GM12875 (cell line): Measurements from ENCODE around the gene MYBL2.
"Not testable (repeated sequence)": the region's sequence is repeated elsewhere in the genome, so short reads cannot be mapped to it uniquely, and the experiment has no call there.

Source experiments
- H3K4me3 ChIP-seq: one replicate; pipeline ENCODE4 v1.5.1; 2011; ENCODE audit warnings: low read depth, low read length, control low read depth
- CTCF ChIP-seq: IDR thresholded peaks from 2 replicates; pipeline ENCODE4 v1.5.1; 2011; ENCODE audit warnings: low read depth, mild to moderate bottlenecking, control low read depth, inconsistent platforms, low read length, moderate library complexity, borderline replicate concordance; ENCODE audit not compliant: insufficient read depth

MYBL2 gene

DNA sequence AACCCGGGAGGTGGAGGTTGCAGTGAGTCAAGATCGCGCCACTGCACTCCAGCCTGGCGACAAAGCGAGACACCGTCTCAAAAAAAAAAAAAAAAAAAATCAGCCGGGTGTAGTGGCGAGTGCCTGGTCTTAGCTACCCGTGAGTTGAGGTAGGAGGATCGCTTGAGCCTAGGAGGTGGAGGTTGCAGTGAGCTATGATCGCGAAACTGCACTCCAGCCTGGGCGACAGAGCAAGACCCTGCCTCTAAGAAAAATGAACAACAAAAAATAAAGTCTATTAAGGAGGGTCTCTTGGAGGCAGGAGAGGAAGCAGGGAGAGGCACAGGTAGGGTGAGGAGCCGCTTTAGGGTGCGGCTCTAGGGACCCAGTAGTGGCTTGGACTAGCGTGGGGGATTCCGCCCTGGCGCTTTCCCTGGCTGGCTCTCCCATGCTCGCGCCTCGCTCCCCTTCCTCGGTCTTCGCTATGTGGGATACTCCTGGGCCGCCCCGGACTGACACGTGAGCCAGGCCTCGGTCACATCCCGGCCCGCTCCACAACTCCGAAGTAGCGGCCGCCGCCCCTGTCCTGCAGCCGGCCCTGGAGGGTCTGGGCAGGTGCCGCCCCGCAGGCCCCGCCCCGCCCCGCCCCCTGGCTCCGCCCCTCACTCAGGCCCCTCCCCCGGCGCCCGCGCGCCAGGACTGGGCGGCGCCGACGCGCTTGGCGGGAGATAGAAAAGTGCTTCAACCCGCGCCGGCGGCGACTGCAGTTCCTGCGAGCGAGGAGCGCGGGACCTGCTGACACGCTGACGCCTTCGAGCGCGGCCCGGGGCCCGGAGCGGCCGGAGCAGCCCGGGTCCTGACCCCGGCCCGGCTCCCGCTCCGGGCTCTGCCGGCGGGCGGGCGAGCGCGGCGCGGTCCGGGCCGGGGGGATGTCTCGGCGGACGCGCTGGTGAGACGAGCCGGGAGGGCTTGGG, at the start of gene MYBL2:
TSS of gene MYBL2 (plus strand) at position 739 of the 953 bp plus-strand sequence. CDS start at position 909, 170 bp downstream.
- TF ChIP-seq CTCF: no peak
- peak within 1 kb of the TSS; percentile 77 for H3K4me3 ChIP-seq

GRCh38 chr20:43631598-43631997, 35.3 kb upstream of the MYBL2 start:
- no peak for TF ChIP-seq CTCF
- no peak overlapping the region for H3K4me3 ChIP-seq

DNA sequence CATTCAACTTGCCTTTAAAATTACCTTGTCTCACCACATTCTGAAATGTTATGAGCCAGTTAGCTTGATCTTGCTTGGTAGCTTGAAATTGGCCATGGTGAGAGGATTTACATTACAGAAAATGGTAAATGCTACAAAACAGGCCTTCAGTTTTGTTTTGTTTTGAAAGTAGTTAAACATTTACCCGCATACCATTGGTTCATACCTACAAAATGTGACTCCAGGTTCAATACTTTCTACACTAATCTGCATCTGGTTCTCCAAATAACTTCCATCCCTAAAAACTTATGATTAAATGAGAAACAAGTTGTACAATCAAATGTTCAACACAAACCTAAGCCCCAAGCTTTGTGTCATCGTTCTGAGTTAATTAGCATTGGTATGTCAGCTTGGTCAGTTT, 30.5 kb upstream of the MYBL2 start:
- no peak overlapping the region for H3K4me3 ChIP-seq
- no peak for TF ChIP-seq CTCF

DNA sequence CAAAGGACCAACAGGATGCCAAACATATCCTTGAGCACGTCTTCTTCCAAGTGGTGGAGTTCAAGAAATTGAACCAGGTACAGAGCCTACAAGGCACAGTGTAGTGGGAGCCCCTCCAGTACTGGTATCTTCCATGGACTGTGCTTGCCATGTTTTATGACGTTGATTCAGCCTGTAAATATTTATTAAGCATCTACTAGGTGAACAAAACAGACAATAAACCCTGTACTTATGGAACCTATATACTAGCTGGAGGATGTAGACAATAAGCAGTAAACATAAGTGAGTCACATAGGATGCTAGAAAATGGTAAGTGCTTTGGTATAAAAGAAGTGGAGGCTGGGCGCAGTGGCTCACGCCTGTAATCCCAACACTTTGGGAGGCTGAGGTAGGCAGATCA, 24.4 kb upstream of the MYBL2 start:
- TF ChIP-seq CTCF: no peak

GRCh38 chr20:43650997-43651525, 15.9 kb upstream of the MYBL2 start:
- no peak for TF ChIP-seq CTCF

More for the DNA sequence above, 24.4 kb upstream of the MYBL2 start:
- no peak overlapping the region for H3K4me3 ChIP-seq

GRCh38 chr20:43651650-43652184, 15.2 kb upstream of the MYBL2 start:
- not testable (repeated sequence) for H3K4me3 ChIP-seq

More at GRCh38 chr20:43650997-43651525, 15.9 kb upstream of the MYBL2 start:
- no peak overlapping the region for H3K4me3 ChIP-seq

- TF ChIP-seq CTCF: no peak
- H3K4me3 ChIP-seq: no peak overlapping the region
Observed at GRCh38 chr20:43653966-43654365, 12.9 kb upstream of the MYBL2 start.

DNA sequence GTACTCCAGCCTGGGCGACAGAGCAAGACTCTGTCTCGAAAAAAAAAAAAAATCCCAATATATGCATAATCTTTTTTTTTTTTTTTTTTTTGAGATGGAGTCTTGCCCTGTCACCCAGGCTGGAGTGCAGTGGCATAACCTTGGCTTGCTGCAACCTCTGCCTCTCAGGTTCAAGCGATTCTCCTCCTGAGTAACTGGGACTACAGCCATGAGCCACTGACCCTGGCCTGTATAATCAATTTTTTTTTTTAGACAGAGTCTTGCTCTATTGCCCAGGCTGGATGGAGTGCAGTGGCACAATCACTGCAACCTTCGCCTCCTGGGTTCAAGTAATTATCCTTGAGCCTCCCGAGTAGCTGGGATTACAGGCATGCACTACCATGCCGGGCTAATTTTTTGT, 11.7 kb upstream of the MYBL2 start:
- H3K4me3 ChIP-seq: not testable (repeated sequence)
